IPS DF 19.7 (cell line): ENCODE results near the gene NSDHL.

ENCODE experiments used
- DNase-seq: peaks from one replicate; pipeline ENCODE4 v3.0.0-alpha.2; 2013; ENCODE audit warnings: low read depth, low spot score

The NSDHL gene

GRCh38 chrX:152844256-152844655, 13.4 kb downstream of the NSDHL start:
- DNase-seq: no peak

GRCh38 chrX:152845618-152846240, 14.9 kb downstream of the NSDHL start:
- DNase-seq: no peak

- DNase-seq: no peak
Observed at GRCh38 chrX:152847281-152847680, 16.4 kb downstream of the NSDHL start.

GRCh38 chrX:152850465-152850864, 19.6 kb downstream of the NSDHL start:
- no peak for DNase-seq

- DNase-seq: no peak
Observed at GRCh38 chrX:152853986-152854385, 23.1 kb downstream of the NSDHL start.

- no peak for DNase-seq
Observed at GRCh38 chrX:152861116-152861515, 30.3 kb downstream of the NSDHL start.

- DNase-seq: no peak
Observed at GRCh38 chrX:152861826-152862225, 31.0 kb downstream of the NSDHL start.

- DNase-seq: no peak
Observed at GRCh38 chrX:152865232-152865920, 34.5 kb downstream of the NSDHL start.

GRCh38 chrX:152866386-152866785, 35.5 kb downstream of the NSDHL start:
- no peak for DNase-seq

GRCh38 chrX:152869972-152870371, 39.1 kb downstream of the NSDHL start:
- DNase-seq: no peak

- no peak for DNase-seq
Observed at GRCh38 chrX:152871260-152871659, 40.4 kb downstream of the NSDHL start.

GRCh38 chrX:152872522-152872921, 41.7 kb downstream of the NSDHL start:
- no peak for DNase-seq

GRCh38 chrX:152873361-152873760, 42.5 kb downstream of the NSDHL start:
- no peak for DNase-seq

GRCh38 chrX:152876931-152877840, 46.3 kb downstream of the NSDHL start:
- no peak for DNase-seq

- DNase-seq: no peak
Observed at GRCh38 chrX:152878976-152879755, 48.3 kb downstream of the NSDHL start.

- no peak for DNase-seq
Observed at GRCh38 chrX:152881289-152881688, 50.4 kb downstream of the NSDHL start.

GRCh38 chrX:152884171-152884570, 53.3 kb downstream of the NSDHL start:
- no peak for DNase-seq

GRCh38 chrX:152886716-152887115, 55.9 kb downstream of the NSDHL start:
- no peak for DNase-seq

GRCh38 chrX:152892499-152892898, 61.6 kb downstream of the NSDHL start:
- DNase-seq: no peak

GRCh38 chrX:152892999-152893891, 62.4 kb downstream of the NSDHL start:
- DNase-seq: no peak
